Measurements from ENCODE around the gene ZNF682. TPM values are rescaled to one million over a fixed set of nuclear protein-coding genes. Genes with fewer than 3 reads are reported as not detected.
A peak's percentile ranks its signal among the peaks of the same experiment; 100 is the strongest.

The ZNF682 gene
- total and polyA plus RNA-seq, 2 of the 13 experiments (the other 11 are each of a cell fraction or from before 2014, with no cell fraction given) = 2.0 to 7.2 TPM

- TF ChIP-seq PRDM4 (CRISPR knock-in tag; IDR thresholded peaks at IDR 0.05; ENCODE audit: borderline replicate concordance) = no peak
- 0 out of 2 replicates have a peak, but pooled peaks have one; percentile 17 for TF ChIP-seq ZNF563 (CRISPR knock-in tag; IDR thresholded peaks at IDR 0.05)
- TF ChIP-seq TCF7L2 (IDR thresholded peaks at IDR 0.05; ENCODE audit: low read depth, low read length) = no peak
- no peak for TF ChIP-seq ZNF33B (CRISPR knock-in tag; IDR thresholded peaks at IDR 0.05)
- no peak for TF ChIP-seq ZNF552 (CRISPR knock-in tag; IDR thresholded peaks at IDR 0.05; ENCODE audit: borderline replicate concordance)
- no peak for TF ChIP-seq CHD2 (IDR thresholded peaks at IDR 0.05; ENCODE audit: low read depth, low read length)
- no peak for TF ChIP-seq ZBTB4 (CRISPR knock-in tag; IDR thresholded peaks at IDR 0.05; ENCODE audit: borderline replicate concordance)
- TF ChIP-seq ZSCAN31 (CRISPR knock-in tag; IDR thresholded peaks at IDR 0.05; ENCODE audit: low read depth) = no peak
- no peak for TF ChIP-seq KIAA2018 (CRISPR knock-in tag; IDR thresholded peaks at IDR 0.05; ENCODE audit: borderline replicate concordance)
- no peak for TF ChIP-seq PATZ1 (CRISPR knock-in tag; IDR thresholded peaks at IDR 0.05)
- TF ChIP-seq SPEN (CRISPR knock-in tag; IDR thresholded peaks at IDR 0.05; ENCODE audit: low read depth) = 0 out of 2 replicates have a peak, but pooled peaks have one; percentile 37
- TF ChIP-seq ATF3 (CRISPR knock-in tag; IDR thresholded peaks at IDR 0.05) = no peak
Observed at GRCh38 chr19:20039203-20039723, at the start of gene ZNF682 (continued).

Data from HepG2 (cell line).